ENCODE measurements around the gene NAXE.

GRCh38 chr1:156590326-156591180 is 1.0 kb upstream of the NAXE start:
- TF ChIP-seq EZH2 (optimal IDR thresholded peaks at IDR 0.05; ENCODE audit: low read depth, low read length) (no peak), CTCF (IDR thresholded peaks at IDR 0.05; ENCODE audit: low read length) (no peak), EZH2phosphoT487 (IDR thresholded peaks at IDR 0.05; ENCODE audit: low read length) (no peak)

All from MM.1S (cell line).